ENCODE data around the gene C21orf91. TPM values are rescaled to one million over a fixed set of nuclear protein-coding genes. Genes with fewer than 3 reads are reported as not detected.
"Not testable (repeated sequence)": the region's sequence is repeated elsewhere in the genome, so short reads cannot be mapped to it uniquely, and the experiment has no call there.

C21orf91 gene
- total RNA-seq, 1 experiment from 2014 or later = 3.9 TPM

DNA sequence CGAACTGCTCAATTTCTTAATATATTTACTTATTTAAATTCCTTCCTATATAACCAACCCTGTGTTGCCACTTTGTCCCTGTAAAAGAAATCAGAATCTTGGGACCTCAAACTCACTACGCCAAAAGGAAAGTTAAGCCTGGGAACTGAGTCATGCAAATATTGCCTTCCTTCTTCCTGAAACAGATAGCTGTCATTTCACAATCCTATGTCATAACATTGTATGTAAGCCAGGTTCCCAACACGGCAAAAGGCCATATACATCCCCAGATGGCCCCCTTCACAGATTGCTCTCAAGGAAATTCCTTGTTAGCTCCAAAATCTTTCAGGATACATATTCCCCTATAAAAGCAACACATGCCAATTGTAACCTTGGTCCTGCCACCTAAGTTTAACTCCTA is 39.7 kb downstream of the C21orf91 start:
- DNase-seq (ENCODE audit: low read depth) = no peak

GRCh38 chr21:17777072-17777765 is 41.9 kb downstream of the C21orf91 start:
- no peak for DNase-seq (ENCODE audit: low read depth)

DNA sequence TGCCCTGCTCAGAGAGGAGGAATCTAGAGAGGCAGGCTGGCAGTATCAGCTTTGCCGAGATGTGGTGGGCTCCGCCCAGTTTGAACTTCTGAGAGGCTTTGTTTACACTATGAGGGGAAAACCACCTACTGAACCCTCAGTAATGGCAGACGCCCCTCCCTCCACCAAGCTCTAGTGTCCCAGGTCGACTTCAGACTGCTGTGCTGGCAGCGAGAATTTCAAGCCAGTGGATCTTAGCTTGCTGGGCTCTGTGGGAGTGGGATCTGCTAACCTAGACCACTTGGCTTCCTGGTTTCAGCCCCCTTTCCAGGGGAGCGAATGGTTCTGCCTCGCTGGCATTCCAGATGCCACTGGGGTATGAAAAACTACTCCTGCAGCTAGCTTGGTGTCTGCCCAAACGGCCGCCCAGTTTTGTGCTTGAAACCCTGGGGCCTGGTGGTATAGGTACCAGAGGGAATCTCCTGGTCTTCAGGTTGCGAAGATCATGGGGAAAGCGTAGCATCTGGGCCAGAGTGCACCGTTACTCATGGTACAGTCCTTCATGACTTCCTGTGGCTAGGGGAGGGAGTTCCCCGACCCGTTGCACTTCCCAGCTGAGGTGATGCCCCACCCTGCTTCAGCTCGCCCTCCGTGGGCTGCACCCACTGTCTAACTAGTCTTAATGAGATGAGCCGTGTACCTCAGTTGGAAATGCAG is 43.6 kb downstream of the C21orf91 start:
- DNase-seq (ENCODE audit: low read depth) = peak; percentile 40

DNA sequence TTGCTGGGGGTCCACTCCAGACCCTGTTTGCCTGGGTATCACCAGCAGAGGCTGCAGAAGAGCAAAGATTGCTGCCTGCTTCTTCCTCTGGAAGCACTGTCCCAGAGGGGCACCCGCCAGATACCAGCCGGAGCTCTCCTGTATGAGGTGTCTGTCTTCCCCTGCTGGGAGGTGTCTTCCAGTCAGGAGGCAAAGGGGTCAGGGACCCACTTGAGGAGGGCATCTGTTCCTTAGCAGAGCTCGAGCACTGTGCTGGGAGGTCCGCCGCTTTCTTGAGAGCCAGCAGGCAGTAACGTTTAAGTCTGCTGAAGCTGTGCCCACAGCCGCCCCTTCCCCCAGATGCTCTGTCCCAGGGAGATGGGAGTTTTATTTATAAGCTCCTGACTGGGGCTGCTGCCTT is 44.1 kb downstream of the C21orf91 start:
- not testable (repeated sequence) for DNase-seq (ENCODE audit: low read depth)

DNA sequence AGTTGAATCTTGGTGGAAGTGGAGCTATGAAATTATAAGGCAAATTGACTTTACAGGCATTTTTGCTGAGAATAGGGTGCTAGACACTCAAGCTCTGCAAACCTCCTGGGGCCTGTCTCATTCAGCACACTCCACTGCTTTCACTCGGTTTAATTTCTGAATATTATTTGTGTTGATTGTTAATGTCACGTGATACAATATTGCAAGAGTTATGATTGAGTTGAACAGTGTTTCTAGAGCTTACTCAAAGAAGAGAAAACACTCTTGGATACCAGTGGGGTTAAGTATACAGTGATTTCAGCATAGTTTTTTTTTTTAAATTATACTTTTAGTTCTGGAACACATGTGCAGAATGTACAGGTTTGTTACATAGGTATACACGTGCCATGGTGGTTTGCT is 49.7 kb downstream of the C21orf91 start:
- DNase-seq (ENCODE audit: low read depth) = no peak

DNA sequence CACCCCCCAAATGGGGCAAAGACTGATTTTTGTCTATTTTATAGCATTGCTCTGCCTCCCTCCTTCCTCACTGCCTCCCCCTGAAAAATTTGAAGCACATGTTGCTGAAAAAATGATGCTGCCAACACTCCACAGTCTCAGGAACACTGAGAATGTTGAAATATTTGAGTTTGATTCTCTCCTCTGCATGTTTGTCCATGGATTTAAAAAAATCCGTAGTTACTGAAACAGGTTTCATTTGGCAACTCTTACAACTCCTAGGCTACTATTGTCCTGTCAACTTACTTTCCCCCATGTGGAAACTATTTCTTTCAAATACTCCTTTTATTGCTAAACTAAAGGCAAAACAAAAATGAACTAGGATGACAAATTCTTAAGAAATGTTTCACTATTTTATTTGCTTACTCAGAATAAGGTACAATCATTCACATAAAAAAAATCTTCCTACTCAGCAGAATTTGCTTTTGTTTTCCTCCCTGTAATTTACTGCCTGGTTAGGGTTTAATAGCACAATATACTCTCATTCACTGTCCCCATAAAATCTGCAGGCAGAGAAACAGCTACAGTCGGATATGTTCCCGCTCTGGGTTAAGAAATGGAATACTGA is 50.2 kb downstream of the C21orf91 start:
- DNase-seq (ENCODE audit: low read depth) = no peak

DNA sequence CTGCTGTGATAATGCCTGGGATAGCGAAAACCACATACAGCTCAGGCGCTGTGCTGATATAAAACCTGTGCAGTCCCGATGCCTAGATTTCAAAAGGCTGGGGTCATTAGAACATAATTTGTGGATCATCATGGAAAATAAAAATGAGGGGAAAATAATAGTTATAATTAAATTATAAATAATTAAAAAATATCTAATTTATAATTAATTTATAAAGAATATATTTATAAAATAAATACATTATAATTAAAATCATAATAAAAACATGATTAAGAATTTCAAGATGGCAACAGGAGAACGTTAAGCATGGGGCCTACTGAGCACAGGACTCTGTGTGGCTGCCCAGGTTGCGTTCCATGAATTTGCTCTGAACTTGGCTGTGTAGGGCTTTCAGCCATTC is 53.9 kb downstream of the C21orf91 start:
- DNase-seq (ENCODE audit: low read depth) = no peak

GRCh38 chr21:17763288-17764037 is 55.7 kb downstream of the C21orf91 start:
- DNase-seq (ENCODE audit: low read depth) = no peak

GRCh38 chr21:17759511-17760178 is 59.5 kb downstream of the C21orf91 start:
- no peak for DNase-seq (ENCODE audit: low read depth)

GRCh38 chr21:17758683-17759082 is 60.5 kb downstream of the C21orf91 start:
- DNase-seq (ENCODE audit: low read depth) = no peak

DNA sequence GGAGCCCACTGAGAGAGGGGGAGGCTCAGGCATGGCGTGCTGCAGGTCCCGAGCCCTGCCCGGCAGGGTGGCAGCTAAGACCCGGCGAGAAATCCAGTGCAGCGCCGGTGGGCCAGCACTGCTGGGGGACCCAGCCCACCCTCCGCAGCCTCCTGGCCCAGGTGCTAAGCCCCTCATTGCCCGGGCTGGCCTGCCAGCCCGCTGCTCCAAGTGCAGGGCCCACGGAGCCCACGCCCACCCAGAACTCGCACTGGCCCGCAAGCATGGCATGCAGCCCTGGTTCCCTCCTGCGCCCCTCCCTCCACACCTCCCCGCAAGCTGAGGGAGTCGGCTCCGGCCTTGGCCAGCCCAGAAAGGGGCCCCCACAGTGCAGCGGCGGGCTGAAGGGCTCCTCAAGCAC is 61.5 kb downstream of the C21orf91 start:
- DNase-seq (ENCODE audit: low read depth) = no peak

- no peak for DNase-seq (ENCODE audit: low read depth)
Measured at GRCh38 chr21:17753736-17754135, 65.4 kb downstream of the C21orf91 start.

DNA sequence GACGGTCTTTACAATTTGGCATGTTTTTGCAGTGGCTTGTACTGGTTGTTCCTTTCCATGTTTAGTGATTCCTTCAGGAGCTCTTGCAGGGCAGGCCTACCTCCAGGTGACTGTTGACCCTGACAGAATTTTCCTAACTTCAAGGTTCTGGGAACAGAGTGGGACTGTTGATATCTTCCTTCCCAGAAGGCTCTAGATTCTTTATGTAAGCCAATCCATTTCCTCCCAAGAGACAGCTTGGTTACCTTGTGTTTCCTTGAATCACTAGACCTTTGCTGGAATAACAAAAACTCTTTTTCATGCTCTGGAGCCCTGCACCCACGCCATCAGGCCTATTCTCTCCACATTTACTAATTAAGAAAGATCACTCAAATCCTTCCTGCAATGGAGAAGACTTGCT is 67.0 kb downstream of the C21orf91 start:
- DNase-seq (ENCODE audit: low read depth) = no peak

- no peak for DNase-seq (ENCODE audit: low read depth)
Measured at GRCh38 chr21:17746920-17747319, 72.2 kb downstream of the C21orf91 start.

- no peak for DNase-seq (ENCODE audit: low read depth)
Measured at GRCh38 chr21:17745086-17745485, 74.1 kb downstream of the C21orf91 start.

DNA sequence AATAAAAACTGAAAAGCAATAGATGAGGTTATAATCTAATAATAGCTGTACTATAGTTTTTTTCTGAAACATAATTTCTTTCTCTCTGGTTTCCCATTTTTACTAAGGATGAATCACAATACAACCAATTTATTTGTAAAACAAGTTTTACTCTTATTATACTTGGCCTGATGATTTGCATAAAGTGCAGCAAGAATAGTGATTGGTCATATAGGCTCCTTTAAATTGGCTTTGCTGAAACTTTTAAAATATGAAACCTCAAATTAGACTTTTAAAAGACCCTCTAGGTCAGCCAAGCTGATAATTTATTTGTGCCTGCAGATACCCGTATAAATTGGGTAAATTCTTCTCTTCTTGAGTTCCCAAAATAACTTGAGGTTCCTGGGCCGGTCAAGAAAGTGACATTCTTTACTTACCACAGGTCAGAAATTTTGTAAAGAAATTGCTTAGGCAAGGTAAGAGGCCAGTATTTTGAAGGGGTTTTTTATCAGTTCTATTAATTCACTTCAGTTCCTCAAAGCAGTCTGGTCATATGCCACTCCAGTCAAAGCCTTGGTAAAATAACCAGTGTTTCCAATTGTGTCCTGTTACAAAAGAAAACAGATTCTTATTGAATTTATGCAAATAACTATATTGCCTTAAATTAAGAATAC is 76.1 kb downstream of the C21orf91 start:
- no peak for DNase-seq (ENCODE audit: low read depth)

- DNase-seq (ENCODE audit: low read depth) = no peak
Measured at GRCh38 chr21:17742181-17742580, 77.0 kb downstream of the C21orf91 start.
